Liver (tissue), 3 donors: ENCODE results near the gene CCDC68.

ENCODE experiments used
- RAD21 ChIP-seq, 2 donors: IDR thresholded peaks; 2 replicates each; pipeline ENCODE4 v1.6.1; 2016; ENCODE audit warnings: antibody characterized with exemption in 2 of 2, mild to moderate bottlenecking in 2 of 2
- TF ChIP-seq, protein P1 (sequence below): fragments of 150-350 bp; IDR thresholded peaks from 2 replicates; pipeline ENCODE4 v1.5.1; 2017; ENCODE audit warnings: improper control_type of control experiment, low read depth, low read length; ENCODE audit not compliant: missing input control
- donor health status: healthy.
- donor health status: healthy.

DNA sequence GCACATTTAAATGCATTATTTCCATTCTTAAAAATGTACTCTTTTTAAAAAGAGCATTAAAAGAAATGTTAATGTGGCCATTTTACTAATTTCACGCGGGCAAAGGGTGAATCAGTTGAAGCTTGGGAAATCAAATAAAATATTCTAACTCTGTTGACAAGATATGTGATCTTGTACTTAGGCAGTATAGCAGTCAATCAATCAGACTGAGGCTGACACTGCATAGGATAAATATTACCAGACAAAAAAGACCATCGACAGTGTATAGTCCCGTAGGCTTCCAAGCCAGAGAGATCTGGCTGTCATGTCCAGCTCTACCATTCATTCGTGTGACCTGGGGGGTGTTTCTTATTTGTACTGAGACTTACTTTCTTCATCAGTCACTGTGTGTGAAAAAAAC lies 39.8 kb upstream of the CCDC68 start:
- TF ChIP-seq, protein P1, sequence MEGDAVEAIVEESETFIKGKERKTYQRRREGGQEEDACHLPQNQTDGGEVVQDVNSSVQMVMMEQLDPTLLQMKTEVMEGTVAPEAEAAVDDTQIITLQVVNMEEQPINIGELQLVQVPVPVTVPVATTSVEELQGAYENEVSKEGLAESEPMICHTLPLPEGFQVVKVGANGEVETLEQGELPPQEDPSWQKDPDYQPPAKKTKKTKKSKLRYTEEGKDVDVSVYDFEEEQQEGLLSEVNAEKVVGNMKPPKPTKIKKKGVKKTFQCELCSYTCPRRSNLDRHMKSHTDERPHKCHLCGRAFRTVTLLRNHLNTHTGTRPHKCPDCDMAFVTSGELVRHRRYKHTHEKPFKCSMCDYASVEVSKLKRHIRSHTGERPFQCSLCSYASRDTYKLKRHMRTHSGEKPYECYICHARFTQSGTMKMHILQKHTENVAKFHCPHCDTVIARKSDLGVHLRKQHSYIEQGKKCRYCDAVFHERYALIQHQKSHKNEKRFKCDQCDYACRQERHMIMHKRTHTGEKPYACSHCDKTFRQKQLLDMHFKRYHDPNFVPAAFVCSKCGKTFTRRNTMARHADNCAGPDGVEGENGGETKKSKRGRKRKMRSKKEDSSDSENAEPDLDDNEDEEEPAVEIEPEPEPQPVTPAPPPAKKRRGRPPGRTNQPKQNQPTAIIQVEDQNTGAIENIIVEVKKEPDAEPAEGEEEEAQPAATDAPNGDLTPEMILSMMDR = no peak
- TF ChIP-seq RAD21 (IDR thresholded peaks at IDR 0.05) = no peak
